Measurements from ENCODE around the gene HASPIN.
"Not testable (repeated sequence)": the region's sequence is repeated elsewhere in the genome, so short reads cannot be mapped to it uniquely, and the experiment has no call there.

DNA sequence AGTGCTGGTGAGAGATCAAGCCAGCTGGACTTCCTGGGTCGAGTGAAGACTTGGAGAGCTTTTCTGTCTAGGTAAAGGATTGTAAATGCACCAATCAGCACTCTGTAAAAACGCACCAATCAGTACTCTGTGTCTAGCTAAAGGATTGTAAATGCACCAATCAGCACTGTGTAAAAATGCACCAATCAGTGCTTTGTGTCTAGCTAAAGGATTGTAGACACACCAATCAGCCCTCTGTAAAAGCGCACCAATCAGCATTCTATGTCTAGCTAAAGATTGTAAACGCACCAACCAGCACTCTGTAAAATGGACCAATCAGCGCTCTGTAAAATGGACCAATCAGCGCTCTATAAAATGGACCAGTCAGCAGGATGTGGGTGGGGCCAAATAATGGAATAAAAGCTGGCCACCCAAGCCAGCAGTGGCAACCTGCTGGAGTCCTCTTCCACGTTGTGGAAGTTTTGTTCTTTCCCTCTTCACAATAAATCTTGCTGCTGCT lies 21.6 kb upstream of the HASPIN start:
- TF ChIP-seq, protein P1, sequence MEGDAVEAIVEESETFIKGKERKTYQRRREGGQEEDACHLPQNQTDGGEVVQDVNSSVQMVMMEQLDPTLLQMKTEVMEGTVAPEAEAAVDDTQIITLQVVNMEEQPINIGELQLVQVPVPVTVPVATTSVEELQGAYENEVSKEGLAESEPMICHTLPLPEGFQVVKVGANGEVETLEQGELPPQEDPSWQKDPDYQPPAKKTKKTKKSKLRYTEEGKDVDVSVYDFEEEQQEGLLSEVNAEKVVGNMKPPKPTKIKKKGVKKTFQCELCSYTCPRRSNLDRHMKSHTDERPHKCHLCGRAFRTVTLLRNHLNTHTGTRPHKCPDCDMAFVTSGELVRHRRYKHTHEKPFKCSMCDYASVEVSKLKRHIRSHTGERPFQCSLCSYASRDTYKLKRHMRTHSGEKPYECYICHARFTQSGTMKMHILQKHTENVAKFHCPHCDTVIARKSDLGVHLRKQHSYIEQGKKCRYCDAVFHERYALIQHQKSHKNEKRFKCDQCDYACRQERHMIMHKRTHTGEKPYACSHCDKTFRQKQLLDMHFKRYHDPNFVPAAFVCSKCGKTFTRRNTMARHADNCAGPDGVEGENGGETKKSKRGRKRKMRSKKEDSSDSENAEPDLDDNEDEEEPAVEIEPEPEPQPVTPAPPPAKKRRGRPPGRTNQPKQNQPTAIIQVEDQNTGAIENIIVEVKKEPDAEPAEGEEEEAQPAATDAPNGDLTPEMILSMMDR (IDR thresholded peaks at IDR 0.05) = not testable (repeated sequence)
- not testable (repeated sequence) for TF ChIP-seq POLR2A (IDR thresholded peaks at IDR 0.05)
